GM21786 (cell line): ENCODE measurements around the gene COQ3.
A peak's percentile ranks its signal among the peaks of the same experiment; 100 is the strongest.

Source experiments
- ATAC-seq: cut with Tn5 transposase; IDR thresholded peaks from one replicate; pipeline ENCODE4 v1.9.1; 2021; ENCODE audit not compliant: unreplicated experiment

COQ3 gene, protein sequence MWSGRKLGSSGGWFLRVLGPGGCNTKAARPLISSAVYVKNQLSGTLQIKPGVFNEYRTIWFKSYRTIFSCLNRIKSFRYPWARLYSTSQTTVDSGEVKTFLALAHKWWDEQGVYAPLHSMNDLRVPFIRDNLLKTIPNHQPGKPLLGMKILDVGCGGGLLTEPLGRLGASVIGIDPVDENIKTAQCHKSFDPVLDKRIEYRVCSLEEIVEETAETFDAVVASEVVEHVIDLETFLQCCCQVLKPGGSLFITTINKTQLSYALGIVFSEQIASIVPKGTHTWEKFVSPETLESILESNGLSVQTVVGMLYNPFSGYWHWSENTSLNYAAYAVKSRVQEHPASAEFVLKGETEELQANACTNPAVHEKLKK

DNA sequence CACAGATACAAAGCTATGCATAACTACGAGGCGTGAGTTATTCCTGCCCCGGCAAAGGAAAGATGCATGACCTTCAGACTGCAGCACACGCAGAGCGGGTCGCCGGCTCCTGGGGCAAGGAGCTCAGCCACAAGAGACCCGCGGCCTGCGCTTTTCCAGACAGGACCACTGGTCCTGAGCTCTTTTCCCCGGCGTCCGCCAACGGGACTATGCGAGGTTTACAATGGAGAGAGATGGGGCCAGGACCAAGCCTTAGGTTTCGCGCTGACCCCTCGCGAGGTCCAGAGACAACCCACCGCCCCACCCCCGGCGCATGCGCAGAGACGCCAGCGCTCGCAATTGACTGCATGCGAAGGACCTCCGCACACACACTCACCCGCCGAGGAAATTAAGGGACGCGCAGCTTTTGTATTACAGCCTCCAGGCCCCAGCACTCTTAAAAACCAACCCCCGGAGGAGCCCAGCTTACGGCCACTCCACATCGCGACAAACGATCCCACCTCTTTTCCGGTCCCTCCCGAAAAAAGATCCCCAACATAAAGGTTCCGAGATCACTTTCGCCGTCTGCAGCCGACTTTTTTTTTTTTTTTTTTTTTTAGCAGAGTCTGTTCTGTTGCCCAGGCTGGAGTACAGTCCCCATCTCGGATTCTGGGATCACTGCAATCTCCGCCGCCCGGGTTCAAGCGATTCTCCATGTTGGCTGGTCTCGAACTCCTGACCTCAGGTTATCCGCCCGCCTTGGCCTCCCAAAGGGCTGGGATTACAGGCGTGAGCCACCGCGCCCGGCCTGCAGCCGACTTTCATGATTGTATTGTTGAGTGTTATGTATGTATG is at the start of gene COQ3:
COQ3 (minus strand) TSS at position 498 of the 834 bp plus-strand sequence; CDS start at position 482, 16 bp downstream.
- ATAC-seq, result peak; percentile 74

- ATAC-seq, result peak; percentile 88
Observed at GRCh38 chr6:99434702-99435530, 40.9 kb upstream of the COQ3 start.

DNA sequence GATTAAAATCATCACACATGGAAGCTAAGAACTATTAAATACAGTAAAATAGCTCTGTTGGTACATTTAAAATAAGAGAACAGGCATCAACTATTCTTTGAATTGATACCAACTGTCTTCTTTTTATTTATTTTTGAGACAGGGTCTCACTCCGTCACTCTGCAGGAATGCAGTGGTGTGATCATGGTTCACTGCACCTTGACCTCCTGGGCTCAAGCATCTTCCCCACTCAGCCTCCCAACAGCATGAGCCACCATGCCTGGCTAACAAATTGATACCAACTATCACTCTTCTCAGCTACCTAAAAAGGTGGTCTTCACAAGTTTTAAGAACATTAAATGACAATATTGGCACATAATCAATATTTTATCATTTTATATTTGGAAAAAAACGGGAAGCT is 38.9 kb upstream of the COQ3 start:
- ATAC-seq, result no peak

DNA sequence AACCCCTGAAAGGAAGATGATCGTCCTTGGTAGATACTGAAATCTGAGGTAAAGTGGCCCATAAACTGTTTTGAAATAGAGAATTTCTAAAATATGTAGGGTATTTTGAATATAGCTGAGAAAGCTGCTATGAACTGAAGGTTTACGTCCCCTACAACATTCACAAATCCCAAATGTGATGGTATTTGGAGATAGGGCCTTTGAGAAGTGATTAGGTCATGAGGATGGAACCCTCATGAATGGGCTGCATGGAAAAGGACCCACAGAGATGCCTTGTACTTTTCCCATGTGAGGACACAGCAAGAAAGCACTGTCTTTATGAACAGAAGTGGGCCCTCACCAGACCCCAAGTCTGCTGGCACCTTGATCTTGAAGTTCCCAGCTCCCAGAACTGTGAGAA is 37.9 kb upstream of the COQ3 start:
- ATAC-seq, result no peak

DNA sequence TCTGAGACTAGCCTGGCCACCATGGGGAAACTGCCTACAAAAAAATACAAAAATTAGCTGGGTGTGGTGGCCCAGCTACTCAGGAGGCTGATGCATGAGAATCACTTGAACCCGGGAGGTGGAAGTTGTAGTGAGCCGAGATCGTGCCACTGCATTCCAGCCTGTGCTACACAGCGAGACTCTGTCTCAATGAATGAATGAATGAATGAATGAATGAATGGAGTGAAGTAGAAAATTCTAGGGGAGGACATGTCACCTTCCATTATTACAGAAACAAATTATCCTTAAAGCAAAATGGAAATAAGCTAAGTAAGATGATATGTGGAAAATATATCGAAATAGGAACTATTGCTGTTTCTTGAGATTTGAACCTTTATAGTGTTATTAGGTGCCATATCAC is 34.0 kb upstream of the COQ3 start:
- no peak for ATAC-seq

DNA sequence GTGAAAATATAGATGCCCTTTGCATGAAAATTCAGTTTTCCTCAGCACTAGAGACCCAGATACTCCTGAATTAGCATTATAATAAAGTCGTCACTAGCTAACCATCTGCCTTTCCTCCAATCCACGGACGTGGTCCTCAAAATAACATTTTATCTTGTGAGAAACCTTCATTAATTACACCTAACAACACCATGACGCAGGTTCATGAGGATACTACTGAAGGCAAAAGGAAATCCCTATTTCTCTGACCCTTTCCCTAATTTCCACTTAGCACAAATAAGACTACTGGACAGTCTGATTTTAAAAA is 32.4 kb upstream of the COQ3 start:
- ATAC-seq, result no peak

- peak; percentile 47 for ATAC-seq
Observed at GRCh38 chr6:99425647-99426450, 31.9 kb upstream of the COQ3 start.

GRCh38 chr6:99424761-99425646 is 31.0 kb upstream of the COQ3 start, which contains the start of gene PNISR:
Gene PNISR, minus strand, starts transcription at chr6:99425308. Its CDS starts 10,649 bp downstream, at chr6:99414659.
- peak; percentile 87 for ATAC-seq

- ATAC-seq, result no peak
Observed at GRCh38 chr6:99424022-99424421, 30.0 kb upstream of the COQ3 start.

DNA sequence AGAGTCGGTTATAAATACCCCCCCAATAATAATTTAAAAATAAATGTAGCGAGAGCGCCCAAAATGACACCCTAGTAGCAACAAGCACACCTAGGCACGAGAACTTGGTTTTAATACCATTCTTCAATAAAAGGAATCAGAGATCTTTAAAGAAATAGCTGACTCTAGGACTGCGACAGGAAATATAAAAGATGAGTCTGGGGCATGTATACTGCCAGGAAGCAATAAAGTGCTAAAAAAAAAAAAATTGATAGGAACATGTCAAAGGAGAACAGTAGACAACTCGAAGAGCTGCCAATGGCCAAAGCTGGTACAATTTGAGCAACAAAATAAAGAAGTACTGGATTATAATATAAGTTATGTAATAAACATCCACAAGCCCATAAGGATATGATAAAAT is 28.9 kb upstream of the COQ3 start:
- ATAC-seq, result no peak

DNA sequence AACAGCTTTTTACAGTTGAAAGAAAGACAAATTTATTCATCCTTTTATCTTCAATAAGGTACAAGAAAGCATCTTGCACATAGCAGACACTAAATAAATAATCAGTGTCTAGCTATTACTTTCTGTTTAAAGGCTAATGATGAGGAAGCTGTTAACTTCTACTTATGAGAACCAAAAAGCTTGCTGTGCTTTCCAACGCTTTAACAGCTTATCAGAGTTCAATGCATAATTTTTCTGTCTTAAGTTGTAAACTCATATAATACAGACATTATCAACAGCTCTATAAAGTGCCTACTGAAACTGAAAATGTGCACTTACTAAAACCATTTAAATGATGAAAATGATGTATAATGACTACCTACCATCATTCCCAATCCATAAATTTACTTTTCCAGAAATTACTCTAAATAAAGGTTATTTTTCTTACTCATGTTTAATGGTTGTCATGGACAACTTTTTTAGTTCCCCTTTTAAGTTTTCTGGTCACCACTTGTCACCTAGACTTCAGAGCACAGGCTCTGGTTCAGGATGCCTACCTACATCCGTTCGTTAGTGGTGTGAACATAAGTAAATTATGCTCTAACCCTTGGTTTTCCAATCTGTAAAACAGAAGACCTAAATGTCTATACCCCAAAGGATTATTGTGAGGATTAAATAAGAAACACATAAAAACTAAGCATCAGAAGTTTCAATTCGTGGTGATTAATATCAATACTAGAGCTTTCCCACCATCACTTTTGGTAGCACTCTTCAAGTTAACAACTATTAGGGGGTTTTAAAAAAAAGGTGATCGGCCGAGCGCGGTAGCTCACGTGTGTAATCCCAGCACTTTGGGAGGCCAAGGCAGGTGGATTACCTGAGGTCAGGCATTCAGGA is 23.1 kb upstream of the COQ3 start:
- peak; percentile 85 for ATAC-seq

- ATAC-seq, result no peak
Observed at GRCh38 chr6:99416226-99416625, 22.2 kb upstream of the COQ3 start.

DNA sequence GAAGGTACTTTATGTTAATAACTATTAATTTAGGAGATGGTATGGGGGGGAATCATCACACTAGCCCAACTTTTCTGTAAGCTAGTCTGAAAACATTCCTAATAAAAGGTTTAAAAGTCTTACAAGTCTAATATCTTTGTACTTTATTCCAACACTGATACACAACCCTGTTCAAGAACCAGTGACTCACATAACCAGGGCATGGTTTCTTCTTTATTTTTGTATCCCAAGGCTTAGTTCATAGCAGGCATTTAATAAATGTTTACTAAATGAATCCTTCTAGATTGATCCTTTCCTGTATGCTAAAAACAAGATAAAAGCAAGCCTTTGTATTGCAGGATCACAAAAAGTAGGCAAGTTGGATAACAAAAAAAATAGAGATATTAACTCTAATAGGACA is 21.5 kb upstream of the COQ3 start:
- ATAC-seq, result no peak

- ATAC-seq, result no peak
Observed at GRCh38 chr6:99412065-99412464, 18.1 kb upstream of the COQ3 start.

GRCh38 chr6:99409672-99410071 is 15.7 kb upstream of the COQ3 start:
- no peak for ATAC-seq

GRCh38 chr6:99407076-99407475 is 13.1 kb upstream of the COQ3 start:
- ATAC-seq, result no peak

GRCh38 chr6:99402448-99402847 is 8.5 kb upstream of the COQ3 start:
- no peak for ATAC-seq

GRCh38 chr6:99397287-99397686 is 3.3 kb upstream of the COQ3 start:
- ATAC-seq, result no peak

DNA sequence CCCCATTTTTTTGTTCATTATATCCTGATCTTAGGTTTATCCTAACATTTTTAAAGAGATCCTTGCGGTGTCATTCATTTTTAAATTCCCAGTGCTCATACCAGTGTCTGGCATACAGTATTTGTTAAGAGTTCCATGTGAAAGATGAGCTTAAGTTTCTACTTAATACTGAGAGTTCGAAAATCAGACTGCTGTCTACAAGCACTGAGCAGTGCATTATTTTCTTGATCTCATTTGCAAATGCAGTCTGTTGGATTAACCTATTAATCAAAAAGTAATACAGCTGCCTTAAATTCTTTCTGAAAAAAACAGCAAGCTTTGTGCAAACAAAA is 663 bp downstream of the COQ3 start:
- ATAC-seq, result peak; percentile 23
